GM12878 (cell line): ENCODE results near the gene NDUFC2. TPM values are rescaled to one million over a fixed set of nuclear protein-coding genes. Genes with fewer than 3 reads are reported as not detected.

Experiments
- ATAC-seq: fragments of 200-7000 bp; cut with Tn5 transposase; 3 replicates; pipeline ENCODE4 v1.9.1; 2020; ENCODE audit warnings: mild to moderate bottlenecking, moderate library complexity
- BruUV-seq: library from RNA; stranded (reverse); fragments of 400-500 nt; replicated peaks from 2 replicates; lab custom pipeline; 2021; lab: Mats Ljungman, UMichigan
- CTCF ChIA-PET: fragments of 300-600 bp; sonication (Branson Sonifier 250); formaldehyde crosslinking; extraction: SDS; loops from one replicate; lab custom pipeline; 2021; ENCODE audit warnings: inconsistent platforms; lab: Yijun Ruan, JAX
- POLR2A ChIA-PET: fragments of 350-600 bp; formaldehyde crosslinking; extraction: SDS; loops from one replicate; lab custom pipeline; 2021; ENCODE audit warnings: inconsistent platforms; lab: Charles Lee
- RAD21 ChIA-PET: fragments of 300-600 bp; sonication (Branson Sonifier 250); formaldehyde crosslinking; loops from one replicate; lab custom pipeline; 2023; ENCODE audit warnings: antibody characterized with exemption; ENCODE audit not compliant: unreplicated experiment; lab: Charles Lee
- SMC1A ChIA-PET: fragments of 300-600 bp; sonication (Branson Sonifier 250); formaldehyde crosslinking; loops from one replicate; lab custom pipeline; 2023; ENCODE audit not compliant: unreplicated experiment, uncharacterized antibody; lab: Charles Lee
- DNase-seq: peaks from one replicate; pipeline ENCODE4 v3.0.0-alpha.2; 2011; ENCODE audit warnings: low read depth, low spot score
- FAIRE-seq: peaks from 3 replicates; lab custom pipeline; 2011; peaks lifted over from hg19 to GRCh38; lab: Jason Lieb, UNC
- H2AFZ ChIP-seq: 2 replicates; pipeline ENCODE4 v1.6.0; 2011; ENCODE audit warnings: low read depth, low read length, control low read depth; ENCODE audit not compliant: control insufficient read depth
- H3K27ac ChIP-seq: 2 replicates; pipeline ENCODE4 v1.5.1; 2011; ENCODE audit warnings: control low read depth; ENCODE audit not compliant: control insufficient read depth, insufficient read depth
- H3K27me3 ChIP-seq, 2 experiments: replicated peaks in 1 of 2; 2 replicates each; pipeline versions ENCODE4 v1.6.0 to v1.6.1; 2011; ENCODE audit warnings: low read length in 1 of 2; ENCODE audit not compliant: control insufficient read depth in 2 of 2, insufficient read depth in 2 of 2
- H3K36me3 ChIP-seq, 2 experiments: 2 replicates each; pipeline ENCODE4 v1.5.1; 2011; ENCODE audit warnings: low read length in 1 of 2; ENCODE audit not compliant: control insufficient read depth in 2 of 2, insufficient read depth in 2 of 2
- H3K4me1 ChIP-seq: 2 replicates; pipeline ENCODE4 v1.6.1; 2011; ENCODE audit warnings: mild to moderate bottlenecking, low read length, moderate library complexity, mixed read lengths; ENCODE audit not compliant: control insufficient read depth, insufficient read depth
- H3K4me2 ChIP-seq: 2 replicates; pipeline ENCODE4 v1.6.0; 2011; ENCODE audit warnings: control low read depth; ENCODE audit not compliant: control insufficient read depth, insufficient read depth
- H3K4me3 ChIP-seq: fragments of 200-600 bp; sonication (generic); 2 replicates; pipeline ENCODE4 v1.5.1; 2016
- H3K79me2 ChIP-seq: 2 replicates; pipeline ENCODE4 v1.6.0; 2011; ENCODE audit warnings: low read length; ENCODE audit not compliant: control insufficient read depth, insufficient read depth
- H3K9ac ChIP-seq: 2 replicates; pipeline ENCODE4 v1.8.0; 2011; ENCODE audit warnings: low read length, control low read depth, mixed read lengths; ENCODE audit not compliant: control insufficient read depth, insufficient read depth
- H3K9me3 ChIP-seq: replicated peaks from 3 replicates; pipeline ENCODE4 v1.5.1; 2011; ENCODE audit warnings: mild to moderate bottlenecking, low read length; ENCODE audit not compliant: control insufficient read depth, insufficient read depth
- H4K20me1 ChIP-seq: 2 replicates; pipeline ENCODE4 v1.6.0; 2011; ENCODE audit not compliant: control insufficient read depth, insufficient read depth
- BMI1 ChIP-seq: fragments of 450-650 bp; IDR thresholded peaks from 2 replicates; pipeline ENCODE4 v1.6.1; 2016; ENCODE audit warnings: mild to moderate bottlenecking, moderate library complexity, borderline replicate concordance
- CBX3 ChIP-seq: fragments of 200-600 bp; sonication (generic); IDR thresholded peaks from 2 replicates; pipeline ENCODE4 v1.6.1; 2016; ENCODE audit warnings: low read depth, borderline replicate concordance
- ETV6 ChIP-seq, 2 experiments: fragments of 450-650 bp in 1 of 2; IDR thresholded peaks in 1 of 2; conservative IDR thresholded peaks in 1 of 2; 2 replicates each; pipeline ENCODE4 v1.6.1; 2014; ENCODE audit warnings: antibody characterized with exemption in 1 of 2, borderline replicate concordance in 1 of 2, low read depth in 1 of 2, mild to moderate bottlenecking in 1 of 2, moderate library complexity in 1 of 2
- IRF5 ChIP-seq: fragments of 450-650 bp; IDR thresholded peaks from 2 replicates; pipeline ENCODE4 v1.6.1; 2017; ENCODE audit warnings: borderline replicate concordance
- JUNB ChIP-seq: IDR thresholded peaks from 2 replicates; pipeline ENCODE4 v1.6.1; 2016; ENCODE audit warnings: antibody characterized with exemption, mild to moderate bottlenecking
- KLF5 ChIP-seq: fragments of 450-650 bp; IDR thresholded peaks from 2 replicates; pipeline ENCODE4 v1.6.1; 2014; ENCODE audit warnings: mild to moderate bottlenecking; ENCODE audit not compliant: partially characterized antibody
- MYB ChIP-seq: fragments of 150-350 bp; IDR thresholded peaks from 2 replicates; pipeline ENCODE4 v1.6.1; 2014; ENCODE audit warnings: mild to moderate bottlenecking, low read depth, low read length, borderline replicate concordance
- NFIC ChIP-seq: IDR thresholded peaks from 2 replicates; pipeline ENCODE4 v1.6.1; 2012; ENCODE audit warnings: low read depth, mild to moderate bottlenecking, inconsistent platforms, low read length, moderate library complexity
- NFYA ChIP-seq: IDR thresholded peaks from 2 replicates; pipeline ENCODE4 v1.6.1; 2011; ENCODE audit warnings: low read depth, mild to moderate bottlenecking, low read length, improper control_type of control experiment, borderline replicate concordance
- POU2F2 ChIP-seq: IDR thresholded peaks from 3 replicates; pipeline ENCODE4 v1.6.1; 2011; ENCODE audit warnings: low read depth, mild to moderate bottlenecking, low read length, borderline replicate concordance
- RB1 ChIP-seq: fragments of 450-650 bp; formaldehyde crosslinking; IDR thresholded peaks from 2 replicates; pipeline ENCODE4 v1.6.1; 2017; ENCODE audit warnings: mild to moderate bottlenecking, borderline replicate concordance
- SIX5 ChIP-seq: IDR thresholded peaks from 2 replicates; pipeline ENCODE4 v1.6.1; 2011; ENCODE audit warnings: mild to moderate bottlenecking, low read depth, low read length, moderate library complexity; ENCODE audit not compliant: severe bottlenecking
- SREBF1 ChIP-seq: IDR thresholded peaks from 2 replicates; pipeline ENCODE4 v1.6.1; 2012; ENCODE audit warnings: mild to moderate bottlenecking, low read length
- SUPT20H ChIP-seq: IDR thresholded peaks from 2 replicates; pipeline ENCODE4 v1.6.1; 2011; ENCODE audit warnings: low read depth, mild to moderate bottlenecking, low read length, moderate library complexity, borderline replicate concordance; ENCODE audit not compliant: control insufficient read depth
- WGBS: methylation state at CpG from one replicate; pipeline ENCODE4 v1.1.6; 2016; ENCODE audit warnings: low lambda C conversion rate; ENCODE audit not compliant: insufficient replicate concordance, insufficient coverage; ENCODE audit errors: missing lambda C conversion rate; 5-methylcytosine and 5-hydroxymethylcytosine counted together
- in situ Hi-C: fragments of 300-500 bp; cut with MboI; formaldehyde crosslinking; loops from 9 replicates; pipeline ENCODE4 v1.14.3; 2018; ENCODE audit warnings: mixed read lengths
- intact Hi-C: fragments of 100-400 bp; cut with micrococcal nuclease; formaldehyde crosslinking; loops from one replicate; pipeline ENCODE4 v1.14.2; 2022; ENCODE audit not compliant: unreplicated experiment
- polyA plus RNA-seq, 11 experiments: library from polyadenylated mRNA; depleted of rRNA in 4 of 11; unstranded in 6 of 11; stranded (reverse) in 5 of 11; fragments of >200 nt; fragmentation: Nextera tagmentation in 4 of 11; fragmentation: Illumina TruSeq in 1 of 11; extraction: Ambion mirVana in 4 of 11; extraction: Trizol in 1 of 11; gene quantifications; 1 replicate in 1 of 11; 2 replicates in 10 of 11; pipeline versions ENCODE4 v1.2.1 to v1.2.3, GENCODE V29; 2011 to 2016; ENCODE audit warnings: inconsistent platforms in 2 of 11, missing spikeins in 2 of 11, low read depth in 1 of 11
- total RNA-seq, 4 experiments: library from RNA; depleted of rRNA in 3 of 4; stranded (reverse); fragments of >200 nt in 3 of 4; fragmentation: Illumina TruSeq in 1 of 4; extraction: Trizol in 1 of 4; gene quantifications; 2 replicates each; pipeline versions ENCODE4 v1.2.1 to v1.2.3, GENCODE V29; 2013 to 2021
- TF ChIP-seq, protein P1 (sequence below): IDR thresholded peaks from 2 replicates; pipeline ENCODE4 v1.6.1; 2011; ENCODE audit warnings: borderline replicate concordance, low read depth, mild to moderate bottlenecking, moderate library complexity, low read length; ENCODE audit not compliant: insufficient read depth, poor library complexity, severe bottlenecking
- TF ChIP-seq, protein P2 (sequence below): fragments of 450-650 bp; IDR thresholded peaks from 2 replicates; pipeline ENCODE4 v1.6.1; 2016; ENCODE audit warnings: mild to moderate bottlenecking

The NDUFC2 gene
- total and polyA plus RNA-seq, 10 of the 15 experiments (the other 5 are each of a cell fraction or from before 2014, with no cell fraction given): 103 to 529 (median 192) TPM

DNA sequence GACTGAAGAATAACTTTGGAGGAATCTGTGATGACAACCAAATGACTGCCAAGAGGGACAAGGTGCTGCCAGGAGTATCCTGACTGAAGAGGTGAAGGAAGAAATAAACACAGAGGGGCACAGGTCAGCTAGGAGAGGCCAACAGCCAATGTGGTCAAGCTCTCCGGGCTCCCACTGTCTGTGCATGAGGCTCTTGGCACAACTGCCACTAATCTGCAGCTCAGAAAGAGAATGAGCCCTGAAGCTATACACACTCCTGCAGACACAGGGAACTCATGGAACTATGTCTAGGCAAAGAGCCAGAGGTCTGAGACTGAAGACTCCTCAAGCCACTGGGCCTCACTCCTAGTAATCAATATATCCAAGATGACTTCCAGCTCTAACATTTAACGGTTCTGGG, 9.0 kb downstream of the NDUFC2 start:
- Histone ChIP-seq H3K27ac (no peak overlapping the region), H3K9ac (no peak overlapping the region), H3K4me1 (no peaks in the 10 kb centered on the region), H3K9me3 (no peaks in the 10 kb centered on the region), H2AFZ (no peak overlapping the region), H3K4me2 (no peak overlapping the region), H3K4me3 (no peak overlapping the region), H3K36me3 (peaks cover 3 to 16% of the 10 kb centered on the region in 2 experiments), H4K20me1 (peaks cover 3% of the 10 kb centered on the region; the same call in 1 of the 2 replicates), H3K27me3 (no peaks in the 10 kb centered on the region), H3K79me2 (peaks cover 12% of the 10 kb centered on the region)
- intact Hi-C loops (loop anchor here (10.0 kb wide), 1 partner anchor 354 kb away; no protein-coding TSS in a partner anchor), in situ Hi-C loops (no loop called here)
- SMC1A ChIA-PET: no interaction called here
- RAD21 ChIA-PET: no interaction called here
- CTCF ChIA-PET: interaction anchor here (1.4 kb wide), 1 partner anchor 23 kb away, joined by 6 read pairs; no protein-coding TSS in a partner anchor
- POLR2A ChIA-PET: interaction anchor here (0.6 kb wide), 1 partner anchor 62 kb away, joined by 4 read pairs; no protein-coding TSS in a partner anchor
- no TSS peak for BruUV-seq
- WGBS: 98% methylated on average over 2 of the region's 2 CpGs
- no peak for DNase-seq
- ATAC-seq: no peak
- FAIRE-seq: no peak
- TF ChIP-seq NFYA (no peak), MYB (no peak), BMI1 (no peak), SREBF1 (no peak), JUNB (no peak), KLF5 (no peak), SUPT20H (no peak), IRF5 (no peak), RB1 (no peak), NFIC (no peak), SIX5 (no peak), POU2F2 (no peak), ETV6 (conservative IDR thresholded peaks at IDR 0.05 in 1 of 2, IDR thresholded peaks at IDR 0.05 in 1 of 2; ENCODE audit: borderline replicate concordance in 1 of 2, low read depth in 1 of 2) (no peak), CBX3 (no peak)
- TF ChIP-seq, protein P1, sequence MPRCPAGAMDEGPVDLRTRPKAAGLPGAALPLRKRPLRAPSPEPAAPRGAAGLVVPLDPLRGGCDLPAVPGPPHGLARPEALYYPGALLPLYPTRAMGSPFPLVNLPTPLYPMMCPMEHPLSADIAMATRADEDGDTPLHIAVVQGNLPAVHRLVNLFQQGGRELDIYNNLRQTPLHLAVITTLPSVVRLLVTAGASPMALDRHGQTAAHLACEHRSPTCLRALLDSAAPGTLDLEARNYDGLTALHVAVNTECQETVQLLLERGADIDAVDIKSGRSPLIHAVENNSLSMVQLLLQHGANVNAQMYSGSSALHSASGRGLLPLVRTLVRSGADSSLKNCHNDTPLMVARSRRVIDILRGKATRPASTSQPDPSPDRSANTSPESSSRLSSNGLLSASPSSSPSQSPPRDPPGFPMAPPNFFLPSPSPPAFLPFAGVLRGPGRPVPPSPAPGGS: no peak
- TF ChIP-seq, protein P2, sequence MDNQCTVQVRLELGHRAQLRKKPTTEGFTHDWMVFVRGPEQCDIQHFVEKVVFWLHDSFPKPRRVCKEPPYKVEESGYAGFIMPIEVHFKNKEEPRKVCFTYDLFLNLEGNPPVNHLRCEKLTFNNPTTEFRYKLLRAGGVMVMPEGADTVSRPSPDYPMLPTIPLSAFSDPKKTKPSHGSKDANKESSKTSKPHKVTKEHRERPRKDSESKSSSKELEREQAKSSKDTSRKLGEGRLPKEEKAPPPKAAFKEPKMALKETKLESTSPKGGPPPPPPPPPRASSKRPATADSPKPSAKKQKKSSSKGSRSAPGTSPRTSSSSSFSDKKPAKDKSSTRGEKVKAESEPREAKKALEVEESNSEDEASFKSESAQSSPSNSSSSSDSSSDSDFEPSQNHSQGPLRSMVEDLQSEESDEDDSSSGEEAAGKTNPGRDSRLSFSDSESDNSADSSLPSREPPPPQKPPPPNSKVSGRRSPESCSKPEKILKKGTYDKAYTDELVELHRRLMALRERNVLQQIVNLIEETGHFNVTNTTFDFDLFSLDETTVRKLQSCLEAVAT: no peak
